ENCODE data around the gene APBA3. TPM values are rescaled to one million over a fixed set of nuclear protein-coding genes. Genes with fewer than 3 reads are reported as not detected.

APBA3 gene
- polyA plus RNA-seq, 2 of the 4 experiments (the other 2 are of a cell fraction), result 5.5 to 10.0 TPM

GRCh38 chr19:3737487-3738205 lies 23.8 kb downstream of the APBA3 start (continued):
- TF ChIP-seq ZFP36 (IDR thresholded peaks at IDR 0.05; ENCODE audit: borderline replicate concordance, partially characterized antibody), result no peak
- no peak for TF ChIP-seq CEBPB (IDR thresholded peaks at IDR 0.05)

- ChIA-PET CTCF (no interaction called here), POLR2A (no interaction called here)
- Histone ChIP-seq H3K4me2 (no peak overlapping the region), H3K9me3 (no peaks in the 10 kb centered on the region), H3K4me1 (no peaks in the 10 kb centered on the region), H3K27ac (no peak overlapping the region), H3K4me3 (no peak overlapping the region)
- DNase-seq (ENCODE audit: low read depth in 1 of 2, low spot score in 1 of 2) (no peak), FAIRE-seq (no peak), ATAC-seq (no peak)
- 77% methylated on average over 15 of the region's 21 CpGs for WGBS (ENCODE audit: missing lambda C conversion rate)
- no peak for TF ChIP-seq FOSL2 (IDR thresholded peaks at IDR 0.05)
- TF ChIP-seq FOSL2 (CRISPR knock-in tag; IDR thresholded peaks at IDR 0.05), result no peak
- no peak for TF ChIP-seq HOXB5 (CRISPR knock-in tag; IDR thresholded peaks at IDR 0.05)
- TF ChIP-seq FOSB (CRISPR knock-in tag; IDR thresholded peaks at IDR 0.05), result no peak
- TF ChIP-seq BHLHE40 (IDR thresholded peaks at IDR 0.05; ENCODE audit: low read depth, low read length), result no peak
- no peak for TF ChIP-seq HES2 (IDR thresholded peaks at IDR 0.05)
- no peak for TF ChIP-seq PHF8 (IDR thresholded peaks at IDR 0.05; ENCODE audit: borderline replicate concordance, low read depth)
- no peak for TF ChIP-seq ZFP36 (IDR thresholded peaks at IDR 0.05; ENCODE audit: borderline replicate concordance, partially characterized antibody)
- no peak for TF ChIP-seq HEYL (CRISPR knock-in tag; IDR thresholded peaks at IDR 0.05)
- no peak for TF ChIP-seq JUNB (IDR thresholded peaks at IDR 0.05)
Observed at GRCh38 chr19:3736106-3736724, 25.3 kb downstream of the APBA3 start.

- no peaks in the 10 kb centered on the region for H3K9me3 ChIP-seq
- DNase-seq (ENCODE audit: low read depth in 1 of 2, low spot score in 1 of 2) (no peak), ATAC-seq (no peak), FAIRE-seq (no peak)
- WGBS (ENCODE audit: missing lambda C conversion rate), result 95% methylated on average over 10 of the region's 14 CpGs
- no peak for TF ChIP-seq NPAS2 (CRISPR knock-in tag; IDR thresholded peaks at IDR 0.05; ENCODE audit: borderline replicate concordance)
- no peak for TF ChIP-seq RFX5 (IDR thresholded peaks at IDR 0.05)
- TF ChIP-seq SREBF2 (IDR thresholded peaks at IDR 0.05), result no peak
- TF ChIP-seq JUN (IDR thresholded peaks at IDR 0.05), result no peak
- no peak for TF ChIP-seq FOSL2 (IDR thresholded peaks at IDR 0.05)
- no peak for TF ChIP-seq FOSL2 (CRISPR knock-in tag; IDR thresholded peaks at IDR 0.05)
- TF ChIP-seq REST (IDR thresholded peaks at IDR 0.05), result no peak
- TF ChIP-seq CTCF (IDR thresholded peaks at IDR 0.05), result no peak
- no peak for TF ChIP-seq CEBPB (IDR thresholded peaks at IDR 0.05)
- no peak for TF ChIP-seq NFE2L2 (conservative IDR thresholded peaks at IDR 0.05; ENCODE audit: low read length)
- TF ChIP-seq ZNF302 (CRISPR knock-in tag; IDR thresholded peaks at IDR 0.05), result no peak
- no peak for TF ChIP-seq CHD4 (IDR thresholded peaks at IDR 0.05; ENCODE audit: borderline replicate concordance)
- no peak for TF ChIP-seq E2F6 (IDR thresholded peaks at IDR 0.05; ENCODE audit: borderline replicate concordance, low read depth)
- no peak for TF ChIP-seq BHLHE40 (IDR thresholded peaks at IDR 0.05; ENCODE audit: low read depth, low read length)
- TF ChIP-seq PBX3 (IDR thresholded peaks at IDR 0.05), result no peak
- no peak for TF ChIP-seq FOXS1 (CRISPR knock-in tag; IDR thresholded peaks at IDR 0.05)
- no peak for TF ChIP-seq CBX8 (IDR thresholded peaks at IDR 0.05)
- no peak for TF ChIP-seq ELK1 (IDR thresholded peaks at IDR 0.05; ENCODE audit: low read depth, low read length)
- TF ChIP-seq HOXA7 (CRISPR knock-in tag; IDR thresholded peaks at IDR 0.05), result no peak
- H3K27ac ChIP-seq, result no peak overlapping the region
- ChIA-PET POLR2A (no interaction called here), CTCF (interaction anchor here (0.6 to 0.9 kb wide), 3 partner anchors 16 to 165 kb away, joined by 3 read pairs; no protein-coding TSS in a partner anchor)
- H3K4me2 ChIP-seq, result no peak overlapping the region
- H3K4me1 ChIP-seq, result no peaks in the 10 kb centered on the region
- no peak overlapping the region for H3K4me3 ChIP-seq
Observed at GRCh38 chr19:3734310-3734600, 27.2 kb downstream of the APBA3 start.

Measured in A549 (cell line).